ENCODE results near the gene PTPRN2. TPM values are rescaled to one million over a fixed set of nuclear protein-coding genes. Genes with fewer than 3 reads are reported as not detected.

PTPRN2 gene
- total and polyA plus RNA-seq, 2 of the 8 experiments (the other 6 are each of a cell fraction or from before 2014, with no cell fraction given): 2.6 to 4.5 TPM

- TF ChIP-seq CHD7 (IDR thresholded peaks at IDR 0.05; ENCODE audit: insufficient replicate concordance, low read length) (no peak), POLR2AphosphoS5 (IDR thresholded peaks at IDR 0.05; ENCODE audit: low read depth, low read length) (no peak), BACH1 (IDR thresholded peaks at IDR 0.05; ENCODE audit: low read length) (no peak), EZH2 (IDR thresholded peaks at IDR 0.05; ENCODE audit: low read depth, low read length, severe bottlenecking) (no peak), NRF1 (IDR thresholded peaks at IDR 0.05; ENCODE audit: low read depth, low read length) (no peak), EP300 (IDR thresholded peaks at IDR 0.05; ENCODE audit: borderline replicate concordance in 1 of 2, low read depth in 2 of 2, low read length in 2 of 2) (no peak), ATF3 (IDR thresholded peaks at IDR 0.05; ENCODE audit: insufficient read depth, low read depth, low read length) (no peak), TAF7 (optimal IDR thresholded peaks at IDR 0.05; ENCODE audit: borderline replicate concordance, low read depth, low read length) (no peak), EGR1 (IDR thresholded peaks at IDR 0.05; ENCODE audit: borderline replicate concordance, low read depth, low read length) (no peak)
Measured at GRCh38 chr7:157998884-157999552, 588.6 kb downstream of the PTPRN2 start (continued).

All from H1 (cell line).